ENCODE data around the gene DNAH11.

DNA sequence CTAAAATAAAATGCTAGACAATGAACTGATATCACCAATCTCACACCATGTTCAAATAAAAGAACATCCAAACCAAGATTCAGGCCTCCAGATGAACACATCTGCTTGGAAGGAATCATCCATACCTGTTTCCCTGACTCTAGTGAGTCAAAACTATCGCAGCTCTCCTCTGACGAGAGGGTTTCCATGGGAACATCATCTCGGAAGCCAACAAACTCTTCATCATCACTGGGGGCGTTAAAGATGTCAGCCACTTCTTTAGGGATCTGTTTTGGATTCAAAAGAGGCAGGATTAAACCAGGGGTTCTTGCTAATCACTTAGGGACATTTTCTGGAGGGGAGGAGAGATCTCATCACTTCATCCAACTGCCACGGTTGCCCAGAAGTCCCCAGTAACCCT is 373.8 kb downstream of the DNAH11 start:
- TF ChIP-seq CTCF (conservative IDR thresholded peaks at IDR 0.05) = no peak
- no peak for TF ChIP-seq ZFX (IDR thresholded peaks at IDR 0.05)

All from C4-2B (cell line).